Coronary artery (tissue), 2 donors: ENCODE results near the gene FOCAD.

Source experiments
- DNase-seq: peaks from one replicate; pipeline ENCODE4 v3.0.0-alpha.2; 2017; ENCODE audit warnings: low spot score
- H3K27ac ChIP-seq, 2 donors: fragments of 200-600 bp; sonication (generic); one replicate each; pipeline ENCODE4 v1.5.1; 2016 to 2019
- H3K4me3 ChIP-seq: fragments of 200-600 bp; sonication (generic); 2 replicates; pipeline ENCODE4 v1.5.1; 2016; ENCODE audit warnings: mild to moderate bottlenecking, moderate library complexity
- CTCF ChIP-seq: fragments of 200-600 bp; sonication (generic); IDR thresholded peaks from one replicate; pipeline ENCODE4 v1.5.1; 2019; ENCODE audit warnings: antibody characterized with exemption

Gene FOCAD

GRCh38 chr9:21027295-21027694, 343.2 kb downstream of the FOCAD start:
- Histone ChIP-seq H3K27ac (no peak overlapping the region), H3K4me3 (no peak overlapping the region)
- no peak for TF ChIP-seq CTCF
- DNase-seq: no peak

- TF ChIP-seq CTCF: no peak
- no peak overlapping the region for H3K4me3 ChIP-seq
- peak overlapping the region in 1 of 2 donors; percentile 10 for H3K27ac ChIP-seq
- DNase-seq: no peak
Observed at GRCh38 chr9:21028466-21028865, 344.4 kb downstream of the FOCAD start.

GRCh38 chr9:21029661-21030060, 345.6 kb downstream of the FOCAD start:
- no peak overlapping the region for H3K4me3 ChIP-seq
- H3K27ac ChIP-seq: no peak overlapping the region
- no peak for DNase-seq
- TF ChIP-seq CTCF: no peak

DNA sequence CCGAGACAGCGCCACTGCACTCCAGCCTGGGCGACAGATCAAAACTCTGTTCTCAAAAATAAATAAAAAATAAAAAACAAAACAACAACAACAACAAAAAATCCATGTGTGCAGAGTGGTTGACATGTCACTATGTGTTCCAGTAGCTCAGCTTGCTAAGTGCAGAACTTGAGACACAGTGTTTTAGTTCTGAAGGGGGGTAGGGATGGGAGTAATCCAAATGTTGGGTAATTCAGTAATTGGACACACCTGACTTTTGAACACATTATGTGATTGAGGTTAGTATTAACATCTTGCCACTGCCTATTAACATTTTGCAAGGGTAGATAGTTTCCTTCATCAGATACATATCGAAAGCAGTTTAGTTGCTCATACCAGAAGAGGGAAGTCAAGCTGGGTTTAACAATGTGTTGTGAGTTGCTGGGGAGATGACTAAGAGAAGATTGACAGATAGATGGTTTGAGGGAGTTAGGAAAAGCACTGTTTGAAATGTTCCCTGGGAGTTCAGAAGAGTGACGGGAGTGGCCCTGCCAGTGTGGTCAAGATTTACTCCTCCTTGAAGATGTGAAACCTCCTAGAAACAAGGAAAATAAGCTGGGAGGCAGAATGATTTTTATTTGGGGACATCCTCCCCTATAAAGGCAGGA, 346.5 kb downstream of the FOCAD start:
- Histone ChIP-seq H3K27ac (peak overlapping the region; percentile 62 to 86), H3K4me3 (peak overlapping the region; percentile 74)
- TF ChIP-seq CTCF: no peak
- no peak for DNase-seq

DNA sequence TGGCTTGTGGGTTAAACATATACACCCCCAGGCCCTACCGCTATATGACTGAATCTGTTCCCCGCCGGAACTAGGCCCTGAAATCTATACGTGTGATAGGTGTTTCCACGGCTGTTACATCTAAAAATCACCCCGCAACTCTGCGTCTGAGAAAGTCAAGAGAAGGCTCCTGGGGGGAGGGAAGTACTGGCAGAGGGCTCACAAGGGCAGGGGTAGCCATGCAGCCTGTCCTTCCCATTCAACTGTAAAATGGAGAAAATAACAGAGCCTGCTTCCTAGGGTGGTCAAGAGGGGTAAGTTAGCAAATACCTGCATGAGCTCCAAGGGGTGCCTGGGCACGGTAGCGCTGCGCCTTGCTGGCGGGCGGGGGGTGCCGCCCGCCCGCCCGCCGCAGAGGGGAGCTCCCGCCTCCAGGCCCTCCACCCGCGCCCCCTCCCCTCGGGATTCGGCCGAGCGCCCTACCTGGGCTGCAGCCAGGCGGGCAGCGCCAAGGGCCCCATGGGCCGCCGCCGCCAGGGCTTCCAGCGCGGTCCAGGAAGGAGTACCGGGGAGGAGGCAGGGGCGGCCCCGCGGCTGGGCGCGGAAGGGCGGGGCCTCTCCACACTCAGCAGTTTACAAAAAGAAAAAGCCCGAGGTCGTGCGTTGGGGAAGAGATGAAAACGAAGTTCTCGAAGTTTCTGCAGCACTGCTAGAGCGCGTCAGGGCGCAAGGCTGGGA, 347.2 kb downstream of the FOCAD start, which contains the start of gene HACD4:
Gene HACD4 (minus strand): TSS at position 550 of the 717 bp plus-strand sequence. CDS start 50 bp downstream, at position 500.
- peak within 1 kb of the TSS; percentile 62 to 86 for H3K27ac ChIP-seq
- TF ChIP-seq CTCF: no peak
- DNase-seq: peak; percentile 76
- H3K4me3 ChIP-seq: peak within 1 kb of the TSS; percentile 74

GRCh38 chr9:21031808-21032183, 347.7 kb downstream of the FOCAD start:
- TF ChIP-seq CTCF: no peak
- peak overlapping the region; percentile 74 for H3K4me3 ChIP-seq
- peak overlapping the region; percentile 62 to 86 for H3K27ac ChIP-seq
- no peak for DNase-seq

DNA sequence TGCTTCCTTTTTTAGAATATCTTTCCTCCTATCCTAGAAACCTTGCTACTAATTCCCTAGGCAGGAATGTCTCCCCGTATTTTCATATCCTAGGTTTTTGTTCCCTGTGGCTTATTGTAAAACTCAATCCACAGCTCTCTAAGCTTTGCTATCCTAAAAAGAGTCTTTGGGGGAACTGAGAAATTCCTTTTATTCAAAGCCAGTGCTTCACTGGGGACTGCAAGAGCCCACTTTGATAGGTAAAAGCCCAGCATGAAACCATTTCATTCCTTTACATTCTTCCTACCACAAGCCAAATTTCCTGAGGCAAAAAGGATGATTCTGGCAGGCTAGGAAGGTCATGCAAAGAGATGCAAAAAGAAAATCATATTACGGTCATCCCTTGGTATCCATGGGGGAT, 353.2 kb downstream of the FOCAD start:
- TF ChIP-seq CTCF: no peak
- H3K27ac ChIP-seq: no peak overlapping the region
- DNase-seq: no peak
- no peak overlapping the region for H3K4me3 ChIP-seq
